HG03575 (cell line): ENCODE measurements around the gene NKX1-2.

Experiments used
- ATAC-seq: cut with Tn5 transposase; IDR thresholded peaks from one replicate; pipeline ENCODE4 v1.9.1; 2021; ENCODE audit not compliant: unreplicated experiment, insufficient number of reproducible peaks, low FRiP score; ENCODE audit errors: extremely low read depth

The NKX1-2 gene

DNA sequence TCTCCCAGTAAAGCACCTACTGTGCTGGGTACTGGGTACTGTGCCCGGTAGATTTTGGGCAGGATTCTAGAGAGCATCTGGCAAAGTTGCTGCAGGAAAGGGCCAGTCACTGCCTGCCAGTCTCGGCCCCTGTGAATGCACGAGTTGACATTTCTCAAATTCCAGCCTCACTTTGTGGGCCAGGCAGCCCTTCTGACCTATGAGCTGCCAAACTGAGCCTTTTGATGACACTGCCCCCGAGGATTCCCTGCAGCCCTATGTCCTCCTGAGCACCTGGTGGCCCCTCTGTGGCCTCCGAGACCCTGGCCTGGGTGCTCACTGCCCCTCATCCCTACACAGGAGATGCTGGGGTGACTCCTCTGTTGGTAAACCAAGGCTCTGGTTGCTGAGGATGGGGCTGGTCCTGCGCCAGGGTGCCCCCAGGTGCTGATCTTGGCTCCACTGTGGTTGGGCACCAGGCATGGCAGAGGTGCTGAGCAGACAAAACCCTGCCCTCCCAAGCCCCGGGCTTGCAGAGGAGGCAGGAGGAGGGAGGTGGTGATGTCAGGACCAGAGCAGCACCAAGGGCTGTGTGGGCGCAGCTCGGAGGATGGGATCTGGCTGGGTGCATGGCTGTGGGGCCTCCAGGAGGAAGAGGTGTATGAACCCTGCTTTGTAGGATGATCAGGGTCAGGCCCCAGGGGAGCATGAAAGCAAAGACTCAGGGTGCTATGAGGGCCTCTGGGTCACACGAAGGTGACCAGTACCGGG is 28.0 kb upstream of the NKX1-2 start:
- no peak for ATAC-seq

- ATAC-seq: no peak
Measured at GRCh38 chr10:124476043-124476725, 26.3 kb upstream of the NKX1-2 start.

- ATAC-seq: no peak
Measured at GRCh38 chr10:124474514-124475070, 24.8 kb upstream of the NKX1-2 start.

- no peak for ATAC-seq
Measured at GRCh38 chr10:124473070-124473469, 23.2 kb upstream of the NKX1-2 start.

DNA sequence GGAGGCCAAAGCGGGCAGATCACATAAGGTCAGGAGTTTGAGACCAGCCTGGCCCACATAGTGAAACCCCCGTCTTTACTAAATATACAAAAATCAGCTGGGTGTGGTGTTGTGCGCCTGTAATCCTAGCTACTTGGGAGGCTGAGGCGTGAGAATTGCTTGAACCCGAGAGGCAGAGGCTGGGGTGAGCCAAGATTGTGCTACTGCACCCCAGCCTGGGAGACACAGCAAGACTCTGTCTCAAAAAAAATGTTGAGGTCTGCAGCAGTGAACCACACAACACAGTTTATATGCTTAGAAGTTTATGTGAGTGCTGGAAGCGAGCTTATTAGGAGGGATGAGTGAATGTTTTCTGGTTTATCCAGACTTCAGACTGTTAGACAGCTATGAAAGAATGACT is 22.2 kb upstream of the NKX1-2 start:
- ATAC-seq: no peak

- ATAC-seq: no peak
Measured at GRCh38 chr10:124470544-124471434, 21.0 kb upstream of the NKX1-2 start.

DNA sequence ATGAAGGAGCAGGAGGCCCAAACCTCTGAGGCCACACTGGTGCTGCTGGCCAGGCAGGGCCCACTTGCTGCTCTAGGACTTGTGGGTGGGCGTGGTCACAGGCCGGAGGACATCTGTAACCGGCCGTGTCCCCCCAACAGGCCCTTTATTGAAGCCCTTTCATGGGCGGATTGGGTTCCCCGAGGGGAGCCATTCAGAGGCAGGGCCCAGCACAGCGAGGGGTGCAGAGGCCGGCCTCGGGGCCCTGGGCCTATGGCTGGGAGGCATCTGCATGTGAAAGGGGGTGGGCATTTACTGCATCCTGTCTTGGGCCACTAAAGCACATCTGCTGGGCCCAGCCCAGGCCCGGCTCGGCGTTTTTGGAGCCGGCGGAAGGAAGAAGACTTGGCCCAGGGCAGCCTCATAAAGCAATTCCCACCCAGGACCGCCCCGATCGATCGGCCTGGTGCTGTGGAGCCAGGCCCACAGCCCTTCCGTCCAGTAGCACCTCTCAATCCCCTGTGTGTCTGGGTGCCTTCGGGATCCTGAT is 20.2 kb upstream of the NKX1-2 start:
- ATAC-seq: no peak

DNA sequence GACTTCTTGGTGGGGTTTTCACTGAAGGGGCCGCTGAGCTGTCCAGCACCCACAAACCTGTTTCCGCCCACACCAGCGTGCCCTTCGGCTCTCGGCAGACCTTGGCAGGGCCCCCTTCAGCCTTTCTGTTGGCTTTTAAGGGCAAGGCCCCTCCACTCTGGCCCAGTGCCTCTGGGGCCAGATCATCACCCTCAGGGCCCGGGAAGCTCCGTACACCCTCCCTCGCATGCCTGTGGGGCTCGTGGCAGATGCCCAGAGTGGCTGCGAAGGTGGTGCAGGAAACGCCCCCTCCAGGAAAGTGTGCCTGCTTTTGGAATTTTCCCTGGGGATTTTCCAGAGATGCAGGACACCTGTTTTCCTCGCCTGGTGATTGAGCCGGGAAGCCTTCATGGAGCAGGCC is 18.8 kb upstream of the NKX1-2 start:
- ATAC-seq: no peak

DNA sequence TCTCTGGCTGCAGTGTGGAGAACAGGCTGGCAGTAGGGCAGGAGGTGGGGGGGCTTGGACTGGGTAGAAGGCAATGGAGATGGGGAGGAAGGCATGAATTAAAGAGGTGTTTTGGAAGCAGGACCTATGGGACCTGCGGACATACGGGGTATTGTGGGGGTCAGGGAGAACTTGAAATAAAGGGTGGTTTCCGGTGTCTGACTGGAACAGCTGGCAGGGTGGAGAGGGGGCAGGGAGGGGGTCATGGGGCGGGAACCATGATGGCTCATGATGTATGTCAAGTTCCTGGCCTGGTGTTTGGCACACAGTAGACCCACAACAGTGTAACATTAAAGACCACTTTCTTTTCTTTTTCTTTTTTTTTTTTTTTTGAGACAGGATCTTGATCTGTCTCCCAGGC is 17.3 kb upstream of the NKX1-2 start:
- ATAC-seq: no peak

DNA sequence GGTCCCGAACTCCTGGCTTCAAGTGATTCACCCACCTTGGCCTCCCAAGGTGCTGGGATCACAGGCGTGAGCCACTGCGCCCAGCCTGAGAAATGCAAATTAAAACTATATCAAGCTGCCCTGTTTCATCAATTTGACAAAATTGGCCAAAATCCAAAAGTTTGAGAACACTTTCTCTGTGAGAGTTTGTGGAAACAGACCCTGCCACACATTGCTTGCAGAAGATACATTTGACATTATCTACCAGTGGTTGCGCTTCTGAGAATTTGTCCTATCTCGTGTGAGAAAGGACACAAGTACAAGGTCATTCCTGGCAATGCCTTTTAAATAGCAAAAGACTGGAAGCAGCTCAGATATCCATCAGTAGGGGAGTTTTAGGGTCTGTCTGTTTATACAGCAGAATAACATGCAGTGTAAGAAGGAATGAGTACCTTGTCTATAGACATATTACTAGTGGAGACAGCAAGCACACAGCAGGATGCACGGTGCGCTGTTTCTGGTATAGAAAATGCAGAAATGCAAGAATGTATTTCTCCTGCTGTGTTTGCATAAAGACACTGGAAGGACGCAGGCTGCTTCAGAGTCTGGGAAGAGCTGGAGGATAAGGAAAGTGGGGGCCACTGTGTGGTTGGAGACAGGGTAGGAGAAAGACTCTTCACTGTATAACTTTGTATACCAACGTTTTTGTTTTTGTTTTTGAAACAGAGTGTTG is 16.1 kb upstream of the NKX1-2 start:
- no peak for ATAC-seq

DNA sequence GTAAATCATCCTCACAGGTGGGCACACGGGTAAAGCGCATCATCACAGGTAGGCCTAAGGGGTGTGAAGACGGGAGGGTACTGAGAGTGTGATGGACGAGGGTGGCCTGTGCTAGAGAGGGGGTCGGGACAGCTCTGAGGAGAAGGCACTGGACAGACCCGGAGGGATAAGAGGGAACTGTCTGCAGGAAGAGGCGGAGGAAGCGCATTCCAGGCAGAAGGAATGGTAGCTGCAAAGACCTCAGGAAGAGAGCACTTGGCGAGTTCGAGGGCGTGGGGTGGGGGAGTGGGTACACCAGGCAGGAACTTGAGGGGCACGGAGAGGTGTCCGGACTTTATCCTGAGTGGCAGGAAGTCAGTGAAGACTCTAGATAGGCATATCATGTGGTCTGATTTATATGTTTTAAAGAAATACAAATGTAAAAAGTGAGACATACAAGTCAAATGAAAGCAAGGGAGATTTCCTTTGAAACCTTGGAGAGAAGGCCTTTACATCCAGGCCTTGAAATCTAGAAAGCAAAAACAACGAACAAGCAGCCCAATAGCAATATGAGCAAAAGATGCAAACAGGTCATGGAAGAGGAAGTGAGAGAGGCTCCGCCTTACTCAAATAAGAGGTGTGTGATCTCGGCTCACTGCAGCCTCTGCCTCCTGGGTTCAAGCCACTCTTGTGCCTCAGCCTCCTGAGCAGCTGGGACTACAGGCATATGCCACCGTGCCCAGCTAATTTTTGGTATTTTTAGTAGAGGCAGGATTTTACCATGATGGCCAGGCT is 15.4 kb upstream of the NKX1-2 start:
- no peak for ATAC-seq

- no peak for ATAC-seq
Measured at GRCh38 chr10:124464028-124464965, 14.5 kb upstream of the NKX1-2 start.

- no peak for ATAC-seq
Measured at GRCh38 chr10:124462348-124462695, 12.5 kb upstream of the NKX1-2 start.

DNA sequence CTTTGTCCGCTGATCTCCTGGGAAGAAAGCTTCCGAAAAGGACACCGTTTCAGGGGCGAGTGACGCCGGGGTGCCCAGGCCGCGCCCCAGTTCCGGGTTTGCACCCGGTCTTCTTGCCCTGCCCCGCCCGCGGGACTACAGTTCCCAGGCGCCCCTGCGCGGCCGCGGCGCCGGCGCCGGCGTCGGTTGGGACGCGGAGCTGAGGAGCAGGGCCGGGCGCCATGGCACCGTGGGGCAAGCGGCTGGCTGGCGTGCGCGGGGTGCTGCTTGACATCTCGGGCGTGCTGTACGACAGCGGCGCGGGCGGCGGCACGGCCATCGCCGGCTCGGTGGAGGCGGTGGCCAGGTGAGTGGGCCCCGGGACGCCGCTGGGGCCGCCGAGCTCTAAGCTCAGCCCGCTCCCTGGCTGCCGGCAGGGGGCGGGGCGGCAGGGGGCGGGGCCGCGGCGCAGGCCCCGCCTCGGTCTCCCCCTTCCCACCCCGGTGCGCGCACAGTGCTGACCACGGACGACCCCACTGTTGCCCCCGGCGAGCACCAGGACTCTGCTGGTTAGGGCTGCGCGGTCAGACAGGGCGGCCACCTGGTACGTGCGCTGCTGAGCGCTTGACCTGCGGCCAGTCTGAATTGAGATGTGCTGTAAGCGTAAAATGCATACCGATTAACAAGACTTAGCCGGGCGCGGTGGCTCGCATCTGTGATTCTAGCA is 12.0 kb upstream of the NKX1-2 start, which contains the start of gene LHPP:
Gene LHPP (plus strand): TSS at position 182 of the 706 bp plus-strand sequence. CDS start 40 bp downstream, at position 222.
- no peak for ATAC-seq

GRCh38 chr10:124460144-124460543 is 10.3 kb upstream of the NKX1-2 start:
- ATAC-seq: no peak

DNA sequence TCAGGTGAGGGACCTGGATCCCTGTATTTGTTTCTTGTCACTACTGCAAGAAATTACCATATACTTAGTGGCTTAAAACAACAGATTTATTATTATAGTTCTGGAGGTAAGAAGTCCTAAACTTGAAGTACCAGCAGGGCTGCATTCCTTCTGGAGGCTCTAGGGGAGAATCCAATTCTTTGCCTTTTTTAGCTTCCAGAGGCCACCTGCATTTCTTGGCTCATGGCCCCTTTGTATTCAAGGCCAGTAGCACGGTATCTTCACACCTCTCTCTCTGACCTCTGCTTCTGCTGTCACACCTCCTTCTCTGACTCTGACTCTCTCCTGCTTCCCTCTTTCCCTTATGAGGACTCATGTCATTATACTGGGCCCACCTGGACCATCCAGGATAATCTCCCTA is 9.6 kb upstream of the NKX1-2 start:
- no peak for ATAC-seq
